Mucosa of stomach (tissue), 1 donor: ENCODE data around the gene PITX3.

Experiments used
- H3K27me3 ChIP-seq: one replicate; pipeline ENCODE4 v1.7.0; 2013; ENCODE audit warnings: mild to moderate bottlenecking, low read length; ENCODE audit not compliant: control insufficient read depth, insufficient read depth
- H3K36me3 ChIP-seq: one replicate; pipeline ENCODE4 v1.7.0; 2013; ENCODE audit warnings: low read length; ENCODE audit not compliant: control insufficient read depth, insufficient read depth
- H3K4me1 ChIP-seq: one replicate; pipeline ENCODE4 v1.7.0; 2013; ENCODE audit warnings: mild to moderate bottlenecking, low read length; ENCODE audit not compliant: control insufficient read depth, insufficient read depth
- H3K4me3 ChIP-seq: one replicate; pipeline ENCODE4 v1.7.0; 2013; ENCODE audit warnings: low read length
- H3K9ac ChIP-seq: one replicate; pipeline ENCODE4 v1.7.0; 2013; ENCODE audit warnings: mild to moderate bottlenecking, low read length, moderate library complexity
- H3K9me3 ChIP-seq: one replicate; pipeline ENCODE4 v1.7.0; 2013; ENCODE audit warnings: mild to moderate bottlenecking, low read length, moderate library complexity; ENCODE audit not compliant: control insufficient read depth
- donor health status: Pancreatic carcinoma.

PITX3 gene

DNA sequence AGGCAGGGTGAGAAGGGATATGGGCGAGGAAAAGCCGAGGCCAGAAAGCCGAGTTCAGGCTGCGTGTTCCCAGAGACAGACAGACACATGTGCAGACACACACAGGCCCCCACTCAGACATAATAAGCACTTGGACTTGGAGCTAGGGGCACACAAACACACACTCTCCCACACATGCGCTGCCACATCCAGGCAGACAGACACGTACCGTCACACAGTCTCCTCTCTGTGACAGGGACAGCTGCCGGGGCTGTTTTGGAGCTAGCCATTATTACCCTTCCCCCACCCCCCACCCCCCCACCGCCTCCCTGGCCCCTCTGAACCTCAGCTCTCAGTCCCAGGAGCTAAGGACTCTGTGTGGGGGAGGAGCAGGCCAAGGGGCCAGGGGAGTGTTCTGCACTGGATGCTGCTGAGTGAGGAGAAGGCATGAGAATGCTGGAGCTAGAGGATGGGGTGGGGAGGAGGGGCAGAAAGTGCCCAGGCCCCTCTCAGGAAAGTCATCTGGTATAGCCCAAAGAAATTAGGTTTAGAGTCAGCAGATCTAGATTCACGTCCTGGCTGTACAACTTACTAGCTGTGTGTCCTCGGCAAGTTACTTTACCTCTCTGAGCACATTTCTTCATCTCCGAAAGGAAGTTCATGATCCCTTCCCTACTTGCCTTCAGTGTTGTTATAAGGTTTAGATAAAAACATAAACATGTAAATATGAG, 6.3 kb downstream of the PITX3 start:
- Histone ChIP-seq H3K9ac (no peak overlapping the region), H3K4me1 (peaks cover 23% of the 10 kb centered on the region), H3K36me3 (no peaks in the 10 kb centered on the region), H3K9me3 (no peaks in the 10 kb centered on the region), H3K4me3 (no peak overlapping the region), H3K27me3 (peaks cover 49% of the 10 kb centered on the region)

DNA sequence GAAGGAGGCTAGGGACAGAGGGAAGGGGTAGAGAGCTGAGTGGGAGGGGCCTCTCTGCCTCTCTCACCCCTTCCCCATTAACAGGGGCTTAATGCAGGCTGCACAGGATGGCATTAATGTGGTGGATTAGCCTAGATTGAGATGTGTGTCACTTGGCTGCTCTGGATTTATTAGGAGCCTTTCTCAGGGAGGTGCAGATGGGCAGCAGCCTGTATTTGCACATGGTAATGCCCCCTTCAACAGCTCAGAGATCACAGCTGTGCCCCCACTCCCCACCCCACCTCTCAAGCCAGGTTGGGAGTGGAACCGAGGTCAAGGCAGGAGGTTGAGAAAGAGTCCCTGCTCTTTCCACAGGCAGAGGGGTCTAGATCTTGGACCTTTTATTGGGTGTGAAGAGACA, 7.3 kb downstream of the PITX3 start:
- no peak overlapping the region for H3K4me3 ChIP-seq
- H3K27me3 ChIP-seq: peaks cover 47% of the 10 kb centered on the region
- no peaks in the 10 kb centered on the region for H3K36me3 ChIP-seq
- no peak overlapping the region for H3K9ac ChIP-seq
- peaks cover 30% of the 10 kb centered on the region for H3K4me1 ChIP-seq
- no peaks in the 10 kb centered on the region for H3K9me3 ChIP-seq

DNA sequence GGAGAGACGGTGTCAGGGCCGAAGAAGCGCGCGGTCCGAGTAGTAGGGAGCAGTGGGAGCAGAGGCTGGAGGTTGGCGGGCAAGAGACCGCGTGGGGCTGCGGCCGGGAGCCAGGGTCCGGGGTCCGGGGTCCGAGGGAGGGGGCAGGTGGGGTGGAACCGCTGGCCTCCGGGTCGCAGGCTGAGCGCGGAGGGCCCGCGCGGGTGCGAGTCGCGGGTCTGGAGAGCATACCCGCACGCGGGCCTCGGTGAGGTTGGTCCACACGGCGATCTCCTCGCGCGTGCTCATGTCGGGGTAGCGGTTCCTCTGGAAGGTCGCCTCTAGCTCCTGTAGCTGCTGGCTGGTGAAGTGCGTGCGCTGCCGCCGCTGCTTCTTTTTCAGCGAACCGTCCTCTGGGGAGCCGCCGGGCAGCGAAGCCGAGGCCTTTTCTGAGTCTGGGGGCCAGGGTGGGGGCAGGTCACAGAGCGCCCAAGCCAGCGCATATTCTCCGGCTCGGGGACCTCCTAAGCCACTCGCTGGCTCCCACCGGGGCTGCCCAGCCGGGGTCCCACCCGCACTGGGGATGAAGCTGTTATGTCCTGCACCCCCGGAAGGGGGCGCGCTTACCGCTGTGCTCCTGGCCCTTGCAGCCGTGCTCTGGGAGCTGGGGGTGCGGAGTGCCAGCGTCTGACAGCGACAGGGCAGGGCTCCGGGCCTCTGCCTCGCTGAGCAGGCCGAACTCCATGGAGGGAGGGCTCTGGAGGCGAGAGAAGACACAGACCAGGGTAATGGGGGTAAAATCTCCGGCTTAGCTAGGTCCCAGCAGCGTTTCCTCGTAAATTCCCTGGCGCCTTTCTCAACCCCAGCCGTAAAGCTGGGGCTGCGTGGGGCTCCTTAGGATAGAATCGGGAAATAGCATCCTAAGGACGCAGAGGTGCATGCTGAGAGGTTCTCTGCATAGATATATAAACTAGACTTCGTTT, 9.7 kb downstream of the PITX3 start:
- Histone ChIP-seq H3K9me3 (no peaks in the 10 kb centered on the region), H3K27me3 (peaks cover 60% of the 10 kb centered on the region), H3K9ac (no peak overlapping the region), H3K36me3 (no peaks in the 10 kb centered on the region), H3K4me3 (peak overlapping the region; percentile 36), H3K4me1 (peaks cover 30% of the 10 kb centered on the region)

DNA sequence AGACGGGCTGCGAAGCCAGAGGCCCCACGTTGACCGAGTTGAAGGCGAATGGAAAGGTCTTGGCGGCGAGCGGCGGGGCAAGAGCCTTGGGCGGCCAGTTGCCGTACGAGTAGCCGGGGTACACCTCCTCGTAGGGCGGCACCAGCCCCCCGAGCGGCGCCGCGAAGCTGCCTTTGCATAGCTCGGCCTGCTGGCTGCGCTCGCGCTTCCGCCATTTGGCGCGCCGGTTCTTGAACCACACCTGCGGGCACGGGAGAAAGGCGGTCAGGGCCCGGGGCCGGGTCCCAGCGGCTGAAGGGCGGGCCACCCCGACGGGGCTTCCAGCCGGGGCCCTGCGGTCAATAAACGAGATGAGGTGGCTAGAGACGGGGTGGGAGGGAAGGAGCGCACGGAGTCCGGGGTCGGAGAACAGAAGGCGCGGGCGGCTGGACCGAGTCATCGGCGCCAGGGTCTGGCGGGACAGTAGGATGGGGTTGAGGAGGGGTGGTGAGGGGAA, 10.4 kb downstream of the PITX3 start:
- Histone ChIP-seq H3K4me3 (peak overlapping the region; percentile 36), H3K27me3 (peaks cover 63% of the 10 kb centered on the region), H3K9me3 (no peaks in the 10 kb centered on the region), H3K9ac (no peak overlapping the region), H3K4me1 (peaks cover 35% of the 10 kb centered on the region), H3K36me3 (no peaks in the 10 kb centered on the region)

DNA sequence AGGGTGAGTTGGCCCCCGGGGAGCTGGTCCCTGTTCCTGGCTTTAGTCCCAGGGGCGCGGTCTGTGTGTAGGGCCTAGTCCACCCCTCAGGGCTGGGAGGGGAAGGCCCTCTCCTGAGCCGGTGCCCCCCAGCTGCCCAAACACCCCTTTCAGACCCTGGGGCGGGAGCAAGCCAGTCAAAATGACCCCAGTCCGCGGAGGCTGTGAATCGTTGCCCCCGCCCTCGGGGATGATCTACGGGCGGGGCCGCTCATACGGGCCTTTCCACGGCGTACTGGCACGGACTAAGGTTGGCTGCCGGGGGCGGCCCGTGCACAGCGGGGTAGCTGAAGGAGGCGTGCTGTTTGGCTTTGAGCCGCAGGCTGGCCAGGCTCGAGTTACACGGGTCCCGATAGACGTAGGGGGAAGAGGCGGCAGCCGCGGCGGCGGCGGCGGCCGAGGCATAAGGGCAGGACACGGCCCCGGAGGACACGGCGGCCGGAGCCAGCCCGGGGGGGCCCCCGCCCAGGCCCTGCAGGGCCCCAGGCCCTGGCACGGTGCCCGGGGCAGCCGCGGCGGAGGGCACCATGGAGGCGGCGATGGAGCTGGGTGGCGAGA, 10.9 kb downstream of the PITX3 start:
- Histone ChIP-seq H3K9me3 (no peaks in the 10 kb centered on the region), H3K4me1 (peaks cover 39% of the 10 kb centered on the region), H3K36me3 (no peaks in the 10 kb centered on the region), H3K4me3 (peak overlapping the region; percentile 36), H3K9ac (peak overlapping the region; percentile 37), H3K27me3 (peaks cover 63% of the 10 kb centered on the region)

DNA sequence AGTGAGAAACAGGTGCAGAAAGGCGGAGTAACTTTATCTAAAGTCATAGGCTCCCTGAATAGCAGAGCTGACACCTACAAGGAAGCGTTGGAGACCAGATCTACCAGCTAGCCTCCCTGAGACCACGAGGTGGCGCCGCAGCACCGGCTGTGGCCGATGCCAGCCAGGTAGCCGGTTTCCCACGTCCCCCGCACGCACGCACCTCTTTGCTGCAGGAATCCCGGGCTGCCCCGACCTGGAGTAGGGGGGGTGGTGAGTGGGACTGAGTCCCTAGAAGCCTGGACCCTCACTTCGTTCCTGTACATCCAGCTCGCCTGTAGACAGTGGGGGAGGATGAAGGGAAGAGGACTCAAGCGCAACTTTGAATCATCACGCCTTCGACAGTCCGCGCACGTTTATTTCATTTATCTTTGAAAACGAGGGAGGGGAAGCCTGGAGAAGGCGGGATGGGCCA, 11.5 kb downstream of the PITX3 start:
- Histone ChIP-seq H3K9me3 (no peaks in the 10 kb centered on the region), H3K4me1 (peaks cover 36% of the 10 kb centered on the region), H3K9ac (peak overlapping the region; percentile 37), H3K36me3 (no peaks in the 10 kb centered on the region), H3K27me3 (peaks cover 62% of the 10 kb centered on the region), H3K4me3 (no peak overlapping the region)

DNA sequence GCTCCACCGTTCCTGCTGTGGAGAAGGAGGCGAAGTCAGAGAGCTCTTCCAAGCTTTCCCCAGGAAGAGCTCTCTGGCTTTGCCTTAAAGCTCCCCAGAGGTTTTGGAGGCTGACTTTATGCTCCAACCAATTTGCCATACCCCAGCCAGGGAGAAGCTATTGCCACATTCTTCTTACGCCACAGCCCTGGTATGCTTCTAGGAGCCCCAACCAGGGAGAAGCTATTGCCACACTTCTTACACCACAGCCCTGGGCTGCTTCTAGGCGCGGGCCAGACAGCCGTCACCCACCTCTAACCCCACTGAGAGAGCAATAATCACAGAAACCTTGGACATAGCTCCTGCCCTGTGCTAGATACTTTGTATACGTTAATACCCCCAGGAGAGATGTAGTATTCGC, 14.3 kb downstream of the PITX3 start:
- Histone ChIP-seq H3K4me3 (no peak overlapping the region), H3K27me3 (peaks cover 48% of the 10 kb centered on the region), H3K36me3 (no peaks in the 10 kb centered on the region), H3K9ac (no peak overlapping the region), H3K9me3 (no peaks in the 10 kb centered on the region), H3K4me1 (peaks cover 36% of the 10 kb centered on the region)

DNA sequence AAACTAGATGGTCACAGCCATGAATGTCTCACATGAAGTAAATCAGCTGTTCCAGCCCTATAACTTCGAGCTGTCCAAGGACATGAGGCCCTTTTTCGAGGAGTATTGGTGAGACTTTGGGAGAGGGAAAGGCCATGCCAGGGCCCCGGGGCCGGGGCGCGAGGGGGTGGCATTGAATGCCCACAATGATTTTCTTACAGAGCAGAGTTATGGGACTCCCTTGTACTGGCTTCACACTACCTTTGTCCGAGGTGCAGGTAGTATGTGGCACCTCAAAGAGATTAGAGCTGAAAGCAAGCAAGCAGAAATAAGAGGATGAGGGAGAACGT, 14.8 kb downstream of the PITX3 start:
- H3K4me3 ChIP-seq: no peak overlapping the region
- H3K36me3 ChIP-seq: no peaks in the 10 kb centered on the region
- H3K9me3 ChIP-seq: no peaks in the 10 kb centered on the region
- H3K27me3 ChIP-seq: peaks cover 42% of the 10 kb centered on the region
- peaks cover 30% of the 10 kb centered on the region for H3K4me1 ChIP-seq
- H3K9ac ChIP-seq: no peak overlapping the region

DNA sequence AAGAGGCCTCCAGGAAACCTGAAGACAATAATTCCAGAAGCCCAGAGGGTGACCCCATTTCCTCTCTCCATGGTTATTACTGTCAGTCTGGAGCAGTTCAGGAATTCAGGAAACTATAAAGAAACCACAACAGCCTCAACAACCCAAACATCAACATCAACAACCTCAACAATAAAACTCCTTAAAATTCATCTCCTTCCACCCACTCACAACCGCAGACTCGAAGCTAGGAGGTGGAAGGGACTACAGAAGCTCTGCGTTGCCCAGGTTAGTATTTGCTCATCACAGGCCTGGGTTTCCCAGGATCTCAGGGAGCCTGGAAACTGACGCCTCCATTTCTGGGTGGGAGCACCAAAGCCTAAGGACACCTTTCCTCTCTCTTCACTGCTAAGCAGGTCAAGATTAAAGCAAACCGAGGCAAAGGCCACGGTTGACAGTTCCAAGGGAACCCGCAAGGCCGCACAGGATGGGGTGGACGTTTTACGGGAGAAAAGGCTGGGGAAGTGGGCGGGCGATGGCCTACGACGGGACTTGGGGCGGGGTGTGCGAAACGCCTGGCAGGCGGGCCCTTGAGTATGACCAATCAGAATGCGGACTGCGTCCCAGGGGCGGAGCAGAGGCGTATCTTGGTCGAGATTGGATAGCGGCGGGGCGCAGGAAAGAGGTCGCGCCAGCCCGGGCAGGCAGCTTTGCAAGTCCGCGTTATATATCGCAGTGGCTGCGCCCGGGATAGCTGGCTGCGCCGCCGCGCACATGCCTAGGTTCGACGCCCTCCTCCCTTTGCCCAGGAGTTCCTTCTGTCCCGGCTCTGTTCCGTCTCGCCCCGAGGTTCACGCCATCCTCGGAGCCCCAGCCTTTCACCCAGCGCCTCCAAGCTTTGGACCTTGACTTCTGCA, 15.4 kb downstream of the PITX3 start, which contains the start of gene ELOVL3:
TSS of gene ELOVL3 (plus strand) at position 654 of the 896 bp plus-strand sequence. CDS start 250 bp downstream, outside the sequence.
- Histone ChIP-seq H3K27me3 (peaks cover 36% of the 10 kb centered on the region), H3K36me3 (no peaks in the 10 kb centered on the region), H3K9ac (peak within 1 kb of the TSS; percentile 64), H3K4me3 (peak within 1 kb of the TSS; percentile 28), H3K4me1 (peaks cover 24% of the 10 kb centered on the region), H3K9me3 (no peaks in the 10 kb centered on the region)

DNA sequence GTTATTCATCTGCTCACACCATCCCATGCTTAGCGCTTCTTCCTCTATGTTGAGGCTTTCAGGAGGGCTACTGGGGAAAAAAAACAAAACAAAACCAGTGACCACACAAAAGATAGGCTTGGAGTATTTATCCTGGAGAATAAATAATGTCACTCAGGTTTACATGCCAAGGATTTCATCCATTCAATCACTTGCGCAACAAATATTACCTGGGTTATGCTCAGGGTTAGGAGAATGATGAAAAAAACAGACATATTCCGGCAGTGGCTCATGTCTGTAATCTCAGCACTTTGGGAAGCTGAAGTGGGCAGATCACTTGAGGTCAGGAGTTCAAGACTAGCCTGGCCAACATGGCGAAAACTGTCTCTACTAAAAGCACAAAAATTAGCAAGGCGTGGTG, 18.5 kb downstream of the PITX3 start:
- H3K9ac ChIP-seq: no peak overlapping the region
- peaks cover 9% of the 10 kb centered on the region for H3K4me1 ChIP-seq
- H3K36me3 ChIP-seq: no peaks in the 10 kb centered on the region
- no peak overlapping the region for H3K4me3 ChIP-seq
- peaks cover 14% of the 10 kb centered on the region for H3K27me3 ChIP-seq
- H3K9me3 ChIP-seq: no peaks in the 10 kb centered on the region

DNA sequence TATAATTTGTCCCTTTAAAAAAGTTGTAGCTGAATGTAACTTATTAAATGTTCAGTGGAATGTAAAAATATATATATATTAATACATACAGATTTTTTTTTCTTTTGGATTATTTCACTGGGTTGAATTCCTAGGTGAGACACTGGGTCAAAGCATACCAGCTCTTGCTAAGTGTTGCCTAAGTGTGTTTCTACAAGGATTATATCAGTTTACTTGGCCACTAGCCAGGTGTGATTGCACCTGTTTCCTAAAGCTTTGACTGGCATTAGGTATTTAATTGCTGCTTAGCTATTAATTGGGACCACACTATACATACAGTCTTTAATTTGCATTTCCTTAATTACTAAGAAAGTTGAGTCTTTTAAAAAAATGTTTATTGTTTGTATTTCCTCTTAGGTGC, 20.7 kb downstream of the PITX3 start:
- Histone ChIP-seq H3K4me1 (peaks cover 1% of the 10 kb centered on the region), H3K9ac (no peak overlapping the region), H3K9me3 (no peaks in the 10 kb centered on the region), H3K27me3 (no peaks in the 10 kb centered on the region), H3K4me3 (no peak overlapping the region), H3K36me3 (no peaks in the 10 kb centered on the region)
